Measurements from ENCODE around the gene YES1.

Gene YES1

GRCh38 chr18:850960-851359 is 38.9 kb upstream of the YES1 start:
- no peak overlapping the region for H3K4me2 ChIP-seq (ENCODE audit: insufficient read depth, low read length)

GRCh38 chr18:849021-849420 is 37.0 kb upstream of the YES1 start:
- H3K27ac ChIP-seq (ENCODE audit: low read length), result no peak overlapping the region
- no peak for DNase-seq

More at GRCh38 chr18:850960-851359, 38.9 kb upstream of the YES1 start:
- Histone ChIP-seq H3K27ac (ENCODE audit: low read length) (no peak overlapping the region), H3K27me3 (ENCODE audit: insufficient read depth, low read length, poor library complexity) (no peaks in the 10 kb centered on the region), H2AFZ (ENCODE audit: low read depth, low read length) (no peak overlapping the region), H3K9ac (ENCODE audit: low read depth, low read length) (no peak overlapping the region), H3K4me1 (ENCODE audit: insufficient read depth, low read length) (no peaks in the 10 kb centered on the region), H3K79me2 (ENCODE audit: insufficient read depth, low read length) (no peaks in the 10 kb centered on the region), H3K9me3 (ENCODE audit: insufficient read depth, low read length, severe bottlenecking) (no peaks in the 10 kb centered on the region), H3K4me3 (ENCODE audit: low read depth in 1 of 2, low read length in 2 of 2) (no peak overlapping the region), H4K20me1 (ENCODE audit: insufficient read depth, low read length) (no peaks in the 10 kb centered on the region), H3K36me3 (ENCODE audit: insufficient read depth, low read length) (no peaks in the 10 kb centered on the region)
- DNase-seq, result no peak
- no peak for ATAC-seq (ENCODE audit: insufficient read depth, low read depth)
- no peak for TF ChIP-seq EZH2 (IDR thresholded peaks at IDR 0.05; ENCODE audit: borderline replicate concordance, low read depth, low read length, severe bottlenecking)
- no peak for TF ChIP-seq CTCF (IDR thresholded peaks at IDR 0.05; ENCODE audit: borderline replicate concordance, extremely low read depth, low read length, poor library complexity, severe bottlenecking)

GRCh38 chr18:848062-848861 is 36.2 kb upstream of the YES1 start:
- Histone ChIP-seq H3K79me2 (ENCODE audit: insufficient read depth, low read length) (no peaks in the 10 kb centered on the region), H3K36me3 (ENCODE audit: insufficient read depth, low read length) (no peaks in the 10 kb centered on the region), H3K4me1 (ENCODE audit: insufficient read depth, low read length) (no peaks in the 10 kb centered on the region), H3K27me3 (ENCODE audit: insufficient read depth, low read length, poor library complexity) (no peaks in the 10 kb centered on the region), H3K4me2 (ENCODE audit: insufficient read depth, low read length) (no peak overlapping the region), H2AFZ (ENCODE audit: low read depth, low read length) (no peak overlapping the region), H3K9ac (ENCODE audit: low read depth, low read length) (no peak overlapping the region), H3K27ac (ENCODE audit: low read length) (no peak overlapping the region), H3K9me3 (ENCODE audit: insufficient read depth, low read length, severe bottlenecking) (no peaks in the 10 kb centered on the region), H3K4me3 (ENCODE audit: low read depth in 1 of 2, low read length in 2 of 2) (no peak overlapping the region), H4K20me1 (ENCODE audit: insufficient read depth, low read length) (no peaks in the 10 kb centered on the region)
- no peak for TF ChIP-seq CTCF (IDR thresholded peaks at IDR 0.05; ENCODE audit: borderline replicate concordance, extremely low read depth, low read length, poor library complexity, severe bottlenecking)
- no peak for TF ChIP-seq EZH2 (IDR thresholded peaks at IDR 0.05; ENCODE audit: borderline replicate concordance, low read depth, low read length, severe bottlenecking)
- DNase-seq (no peak), ATAC-seq (ENCODE audit: insufficient read depth, low read depth) (no peak)

More at GRCh38 chr18:849021-849420, 37.0 kb upstream of the YES1 start:
- no peaks in the 10 kb centered on the region for H3K9me3 ChIP-seq (ENCODE audit: insufficient read depth, low read length, severe bottlenecking)
- H3K4me3 ChIP-seq (ENCODE audit: low read depth in 1 of 2, low read length in 2 of 2), result no peak overlapping the region
- H3K4me2 ChIP-seq (ENCODE audit: insufficient read depth, low read length), result no peak overlapping the region
- ATAC-seq (ENCODE audit: insufficient read depth, low read depth), result no peak
- no peaks in the 10 kb centered on the region for H3K36me3 ChIP-seq (ENCODE audit: insufficient read depth, low read length)
- H3K9ac ChIP-seq (ENCODE audit: low read depth, low read length), result no peak overlapping the region
- H3K4me1 ChIP-seq (ENCODE audit: insufficient read depth, low read length), result no peaks in the 10 kb centered on the region
- no peak overlapping the region for H2AFZ ChIP-seq (ENCODE audit: low read depth, low read length)
- H3K79me2 ChIP-seq (ENCODE audit: insufficient read depth, low read length), result no peaks in the 10 kb centered on the region
- H4K20me1 ChIP-seq (ENCODE audit: insufficient read depth, low read length), result no peaks in the 10 kb centered on the region
- H3K27me3 ChIP-seq (ENCODE audit: insufficient read depth, low read length, poor library complexity), result no peaks in the 10 kb centered on the region
- TF ChIP-seq CTCF (IDR thresholded peaks at IDR 0.05; ENCODE audit: borderline replicate concordance, extremely low read depth, low read length, poor library complexity, severe bottlenecking) (no peak), EZH2 (IDR thresholded peaks at IDR 0.05; ENCODE audit: borderline replicate concordance, low read depth, low read length, severe bottlenecking) (no peak)

Data from DND-41 (cell line).